Keratinocyte (primary cell): ENCODE data around the gene TMEM163. TPM values are rescaled to one million over a fixed set of nuclear protein-coding genes. Genes with fewer than 3 reads are reported as not detected.

Experiments
- DNase-seq: peaks from one replicate; pipeline ENCODE4 v3.0.0-alpha.2; 2011; ENCODE audit warnings: low read depth, missing footprints, low spot score
- FAIRE-seq: peaks from 2 replicates; lab custom pipeline; 2011; peaks lifted over from hg19 to GRCh38; lab: Jason Lieb, UNC
- H2AFZ ChIP-seq: 2 replicates; pipeline ENCODE4 v1.6.0; 2012; ENCODE audit warnings: low read length, control low read depth, inconsistent platforms; ENCODE audit not compliant: control insufficient read depth
- H3K27ac ChIP-seq: 2 replicates; pipeline ENCODE4 v1.5.1; 2011; ENCODE audit warnings: low read length; ENCODE audit not compliant: control insufficient read depth, insufficient read depth
- H3K27me3 ChIP-seq: 3 replicates; pipeline ENCODE4 v1.6.0; 2011; ENCODE audit warnings: low read length; ENCODE audit not compliant: control insufficient read depth, insufficient read depth; ENCODE audit errors: extremely low read depth
- H3K36me3 ChIP-seq, 2 experiments: 2 replicates in 1 of 2; 3 replicates in 1 of 2; pipeline ENCODE4 v1.5.1; 2011; ENCODE audit warnings: low read length in 2 of 2, mild to moderate bottlenecking in 1 of 2; ENCODE audit not compliant: control insufficient read depth in 2 of 2, insufficient read depth in 2 of 2; ENCODE audit errors: extremely low read depth in 1 of 2
- H3K4me1 ChIP-seq: 3 replicates; pipeline ENCODE4 v1.5.1; 2011; ENCODE audit warnings: low read length; ENCODE audit not compliant: control insufficient read depth, insufficient read depth; ENCODE audit errors: extremely low read depth
- H3K4me2 ChIP-seq: 3 replicates; pipeline ENCODE4 v1.6.0; 2011; ENCODE audit warnings: low read depth, low read length; ENCODE audit not compliant: control insufficient read depth, insufficient read depth; ENCODE audit errors: extremely low read depth
- H3K4me3 ChIP-seq, 3 experiments: fragments of 200-600 bp in 1 of 3; sonication (generic) in 1 of 3; 2 replicates in 2 of 3; 3 replicates in 1 of 3; pipeline ENCODE4 v1.5.1; 2011 to 2016; ENCODE audit warnings: low read length in 3 of 3, mild to moderate bottlenecking in 3 of 3, control low read depth in 2 of 3, inconsistent platforms in 1 of 3, low read depth in 1 of 3, mixed read lengths in 1 of 3, mixed run types in 1 of 3, moderate library complexity in 1 of 3; ENCODE audit not compliant: control insufficient read depth in 2 of 3, insufficient read depth in 2 of 3; ENCODE audit errors: extremely low read depth in 1 of 3
- H3K79me2 ChIP-seq: 2 replicates; pipeline ENCODE4 v1.6.0; 2012; ENCODE audit warnings: low read length; ENCODE audit not compliant: control insufficient read depth, insufficient read depth
- H3K9ac ChIP-seq: 3 replicates; pipeline ENCODE4 v1.6.0; 2011; ENCODE audit warnings: low read length; ENCODE audit not compliant: control insufficient read depth, insufficient read depth; ENCODE audit errors: extremely low read depth
- H3K9me1 ChIP-seq: 3 replicates; pipeline ENCODE4 v1.6.0; 2011; ENCODE audit warnings: low read length; ENCODE audit not compliant: control insufficient read depth, insufficient read depth; ENCODE audit errors: extremely low read depth
- H3K9me3 ChIP-seq: 2 replicates; pipeline ENCODE4 v1.5.1; 2012; ENCODE audit warnings: low read depth, low read length; ENCODE audit not compliant: control insufficient read depth
- H4K20me1 ChIP-seq: 3 replicates; pipeline ENCODE4 v1.6.0; 2011; ENCODE audit warnings: low read length; ENCODE audit not compliant: control insufficient read depth, insufficient read depth; ENCODE audit errors: extremely low read depth
- EZH2 ChIP-seq: IDR thresholded peaks from one replicate; pipeline ENCODE4 v1.6.1; 2012; ENCODE audit warnings: inconsistent platforms, mild to moderate bottlenecking, low read length, moderate library complexity
- dilution Hi-C: fragments of 300-500 bp; cut with MboI; formaldehyde crosslinking; loops from one replicate; pipeline ENCODE4 v1.7.0; 2020; ENCODE audit warnings: low sequenced_read_pairs; ENCODE audit not compliant: extremely low pct_ligation_motif_present
- polyA plus RNA-seq, 5 experiments: library from polyadenylated mRNA; depleted of rRNA in 3 of 5; stranded (reverse) in 3 of 5; stranded (forward) in 1 of 5; unstranded in 1 of 5; fragments of >200 nt; gene quantifications; 1 replicate in 1 of 5; 2 replicates in 3 of 5; 3 replicates in 1 of 5; pipeline versions ENCODE4 v1.2.1 to v1.2.3, GENCODE V29; 2011 to 2012; ENCODE audit warnings: missing spikeins in 2 of 5, low read depth in 1 of 5, low replicate concordance in 1 of 5
- TF ChIP-seq, protein P1 (sequence below), 3 experiments: IDR thresholded peaks in 1 of 3; conservative IDR thresholded peaks in 1 of 3; optimal IDR thresholded peaks in 1 of 3; 2 replicates in 2 of 3; 3 replicates in 1 of 3; pipeline versions ENCODE3 to v1.5.1; 2011; ENCODE audit warnings: low read length in 3 of 3, mild to moderate bottlenecking in 3 of 3, moderate library complexity in 2 of 3, control low read depth in 1 of 3, inconsistent platforms in 1 of 3; ENCODE audit not compliant: insufficient read depth in 2 of 3; ENCODE audit errors: extremely low read depth in 1 of 3

The TMEM163 gene
- polyA plus RNA-seq, 1 donor (not counting 4 experiments of a cell fraction or from before 2014, with no cell fraction given), result not detected

DNA sequence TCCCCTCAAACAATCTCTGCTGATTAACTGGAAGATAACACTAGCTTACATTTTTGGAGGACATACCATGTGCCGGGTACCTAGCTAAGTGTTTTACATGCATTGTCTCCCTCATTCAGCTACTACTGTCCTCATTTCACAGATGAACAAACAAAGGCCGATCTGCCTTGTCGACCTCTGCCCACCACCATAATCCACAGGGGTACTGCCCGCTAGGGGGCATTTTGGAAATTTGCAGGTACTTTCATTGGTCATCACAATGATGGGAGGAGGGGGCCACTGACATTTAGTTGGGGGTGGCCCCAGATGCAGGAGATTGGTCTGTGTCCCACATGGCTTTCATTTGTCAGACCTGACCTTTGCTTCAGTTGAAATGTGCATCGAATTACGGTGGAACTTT is 3.9 kb upstream of the TMEM163 start:
- Histone ChIP-seq H3K9ac (no peak overlapping the region), H4K20me1 (no peaks in the 10 kb centered on the region), H3K4me1 (no peaks in the 10 kb centered on the region), H3K27me3 (peaks cover 42% of the 10 kb centered on the region), H3K4me2 (no peak overlapping the region), H2AFZ (no peak overlapping the region), H3K4me3 (no peak overlapping the region), H3K36me3 (no peaks in the 10 kb centered on the region), H3K27ac (no peak overlapping the region), H3K79me2 (no peaks in the 10 kb centered on the region), H3K9me1 (no peaks in the 10 kb centered on the region), H3K9me3 (no peaks in the 10 kb centered on the region)
- no peak for DNase-seq
- no peak for TF ChIP-seq EZH2
- TF ChIP-seq, protein P1, sequence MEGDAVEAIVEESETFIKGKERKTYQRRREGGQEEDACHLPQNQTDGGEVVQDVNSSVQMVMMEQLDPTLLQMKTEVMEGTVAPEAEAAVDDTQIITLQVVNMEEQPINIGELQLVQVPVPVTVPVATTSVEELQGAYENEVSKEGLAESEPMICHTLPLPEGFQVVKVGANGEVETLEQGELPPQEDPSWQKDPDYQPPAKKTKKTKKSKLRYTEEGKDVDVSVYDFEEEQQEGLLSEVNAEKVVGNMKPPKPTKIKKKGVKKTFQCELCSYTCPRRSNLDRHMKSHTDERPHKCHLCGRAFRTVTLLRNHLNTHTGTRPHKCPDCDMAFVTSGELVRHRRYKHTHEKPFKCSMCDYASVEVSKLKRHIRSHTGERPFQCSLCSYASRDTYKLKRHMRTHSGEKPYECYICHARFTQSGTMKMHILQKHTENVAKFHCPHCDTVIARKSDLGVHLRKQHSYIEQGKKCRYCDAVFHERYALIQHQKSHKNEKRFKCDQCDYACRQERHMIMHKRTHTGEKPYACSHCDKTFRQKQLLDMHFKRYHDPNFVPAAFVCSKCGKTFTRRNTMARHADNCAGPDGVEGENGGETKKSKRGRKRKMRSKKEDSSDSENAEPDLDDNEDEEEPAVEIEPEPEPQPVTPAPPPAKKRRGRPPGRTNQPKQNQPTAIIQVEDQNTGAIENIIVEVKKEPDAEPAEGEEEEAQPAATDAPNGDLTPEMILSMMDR (optimal IDR thresholded peaks at IDR 0.05 in 1 of 3, IDR thresholded peaks at IDR 0.05 in 1 of 3, conservative IDR thresholded peaks at IDR 0.05 in 1 of 3; ENCODE audit: extremely low read depth in 1 of 3, insufficient read depth in 2 of 3, low read length in 3 of 3), result peak; percentile 18 to 31 (median 22)
- dilution Hi-C loops, result no loop called here
- FAIRE-seq, result no peak

DNA sequence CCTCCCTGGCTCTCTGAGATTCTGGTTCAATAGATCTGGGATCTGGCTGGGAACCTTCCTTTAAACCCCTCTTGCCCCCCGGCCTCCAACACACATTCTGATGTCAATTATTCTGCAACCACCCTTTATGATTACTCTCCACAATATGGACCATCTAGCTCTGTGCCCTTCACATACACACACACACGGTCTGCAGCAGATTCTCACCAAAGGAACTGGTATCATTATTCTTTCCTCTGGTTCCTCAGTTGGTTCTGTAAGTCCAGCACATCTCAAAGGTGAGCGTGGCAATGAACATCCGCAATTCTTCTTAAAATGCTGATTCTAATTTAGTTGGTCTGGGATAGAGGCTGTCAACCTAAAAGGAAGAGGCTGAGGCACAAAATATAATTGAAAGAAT is 2.8 kb upstream of the TMEM163 start:
- peaks cover 54% of the 10 kb centered on the region for H3K27me3 ChIP-seq
- FAIRE-seq (no peak), DNase-seq (no peak)
- no peaks in the 10 kb centered on the region for H3K4me1 ChIP-seq
- no peak overlapping the region for H3K4me3 ChIP-seq
- no peaks in the 10 kb centered on the region for H3K36me3 ChIP-seq
- H3K9ac ChIP-seq, result no peak overlapping the region
- H3K9me3 ChIP-seq, result no peaks in the 10 kb centered on the region
- dilution Hi-C loops, result no loop called here
- no peak overlapping the region for H3K27ac ChIP-seq
- H2AFZ ChIP-seq, result no peak overlapping the region
- H3K4me2 ChIP-seq, result no peak overlapping the region
- no peak for TF ChIP-seq EZH2
- TF ChIP-seq, protein P1 (optimal IDR thresholded peaks at IDR 0.05 in 1 of 3, IDR thresholded peaks at IDR 0.05 in 1 of 3, conservative IDR thresholded peaks at IDR 0.05 in 1 of 3; ENCODE audit: extremely low read depth in 1 of 3, insufficient read depth in 2 of 3, low read length in 3 of 3), result no peak
- no peaks in the 10 kb centered on the region for H3K9me1 ChIP-seq
- H4K20me1 ChIP-seq, result no peaks in the 10 kb centered on the region
- no peaks in the 10 kb centered on the region for H3K79me2 ChIP-seq
